PFSK-1 (cell line): ENCODE data around the gene SLC66A2.

Experiments used
- FOXP2 ChIP-seq: optimal IDR thresholded peaks from 2 replicates; pipeline ENCODE3; 2011; ENCODE audit warnings: borderline replicate concordance, control low read depth, inconsistent platforms; ENCODE audit not compliant: insufficient read depth; ENCODE audit errors: extremely low read length, extremely low read depth
- POLR2AphosphoS5 ChIP-seq: IDR thresholded peaks from 2 replicates; pipeline ENCODE4 v1.6.1; 2012; ENCODE audit warnings: low read depth, mild to moderate bottlenecking, control low read depth, low read length, moderate library complexity
- SIN3A ChIP-seq: IDR thresholded peaks from 2 replicates; pipeline ENCODE4 v1.6.1; 2012; ENCODE audit warnings: mild to moderate bottlenecking, low read length, moderate library complexity, borderline replicate concordance; ENCODE audit not compliant: insufficient read depth
- TAF1 ChIP-seq: IDR thresholded peaks from 2 replicates; pipeline ENCODE4 v1.6.1; 2012; ENCODE audit warnings: low read length, control low read depth, borderline replicate concordance; ENCODE audit not compliant: insufficient read depth
- TF ChIP-seq, protein P1 (sequence below), 2 experiments: IDR thresholded peaks; 2 replicates each; pipeline versions ENCODE4 v1.6.1 to v1.8.0; 2011 to 2012; ENCODE audit warnings: low read depth in 2 of 2, low read length in 2 of 2, control low read depth in 1 of 2, inconsistent platforms in 1 of 2, mild to moderate bottlenecking in 1 of 2, moderate library complexity in 1 of 2; ENCODE audit not compliant: insufficient read depth in 1 of 2

The SLC66A2 gene

DNA sequence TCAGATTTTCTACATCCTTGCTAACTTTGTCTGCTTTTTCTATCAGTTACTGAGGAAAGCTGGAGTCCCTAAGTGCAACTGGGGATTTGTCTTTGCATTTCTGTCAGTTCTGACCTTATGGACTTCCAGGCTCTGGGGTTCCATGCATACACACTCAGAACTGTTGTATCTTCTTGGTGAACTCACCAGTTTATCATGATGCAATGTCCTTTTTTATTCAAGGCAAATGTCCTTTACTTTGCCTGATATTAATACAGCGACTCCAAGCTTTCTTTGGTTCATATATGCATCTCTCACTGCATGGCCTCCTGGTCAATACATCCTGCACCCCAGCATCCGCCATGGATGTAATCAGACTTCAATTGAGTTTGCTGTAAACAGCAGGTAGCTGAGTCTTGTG, 44.7 kb downstream of the SLC66A2 start:
- no peak for TF ChIP-seq TAF1
- TF ChIP-seq SIN3A = no peak
- TF ChIP-seq POLR2AphosphoS5 = no peak
- no peak for TF ChIP-seq FOXP2
- TF ChIP-seq, protein P1, sequence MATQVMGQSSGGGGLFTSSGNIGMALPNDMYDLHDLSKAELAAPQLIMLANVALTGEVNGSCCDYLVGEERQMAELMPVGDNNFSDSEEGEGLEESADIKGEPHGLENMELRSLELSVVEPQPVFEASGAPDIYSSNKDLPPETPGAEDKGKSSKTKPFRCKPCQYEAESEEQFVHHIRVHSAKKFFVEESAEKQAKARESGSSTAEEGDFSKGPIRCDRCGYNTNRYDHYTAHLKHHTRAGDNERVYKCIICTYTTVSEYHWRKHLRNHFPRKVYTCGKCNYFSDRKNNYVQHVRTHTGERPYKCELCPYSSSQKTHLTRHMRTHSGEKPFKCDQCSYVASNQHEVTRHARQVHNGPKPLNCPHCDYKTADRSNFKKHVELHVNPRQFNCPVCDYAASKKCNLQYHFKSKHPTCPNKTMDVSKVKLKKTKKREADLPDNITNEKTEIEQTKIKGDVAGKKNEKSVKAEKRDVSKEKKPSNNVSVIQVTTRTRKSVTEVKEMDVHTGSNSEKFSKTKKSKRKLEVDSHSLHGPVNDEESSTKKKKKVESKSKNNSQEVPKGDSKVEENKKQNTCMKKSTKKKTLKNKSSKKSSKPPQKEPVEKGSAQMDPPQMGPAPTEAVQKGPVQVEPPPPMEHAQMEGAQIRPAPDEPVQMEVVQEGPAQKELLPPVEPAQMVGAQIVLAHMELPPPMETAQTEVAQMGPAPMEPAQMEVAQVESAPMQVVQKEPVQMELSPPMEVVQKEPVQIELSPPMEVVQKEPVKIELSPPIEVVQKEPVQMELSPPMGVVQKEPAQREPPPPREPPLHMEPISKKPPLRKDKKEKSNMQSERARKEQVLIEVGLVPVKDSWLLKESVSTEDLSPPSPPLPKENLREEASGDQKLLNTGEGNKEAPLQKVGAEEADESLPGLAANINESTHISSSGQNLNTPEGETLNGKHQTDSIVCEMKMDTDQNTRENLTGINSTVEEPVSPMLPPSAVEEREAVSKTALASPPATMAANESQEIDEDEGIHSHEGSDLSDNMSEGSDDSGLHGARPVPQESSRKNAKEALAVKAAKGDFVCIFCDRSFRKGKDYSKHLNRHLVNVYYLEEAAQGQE (IDR thresholded peaks at IDR 0.05; ENCODE audit: insufficient read depth in 1 of 2, low read depth in 2 of 2, low read length in 2 of 2) = no peak

DNA sequence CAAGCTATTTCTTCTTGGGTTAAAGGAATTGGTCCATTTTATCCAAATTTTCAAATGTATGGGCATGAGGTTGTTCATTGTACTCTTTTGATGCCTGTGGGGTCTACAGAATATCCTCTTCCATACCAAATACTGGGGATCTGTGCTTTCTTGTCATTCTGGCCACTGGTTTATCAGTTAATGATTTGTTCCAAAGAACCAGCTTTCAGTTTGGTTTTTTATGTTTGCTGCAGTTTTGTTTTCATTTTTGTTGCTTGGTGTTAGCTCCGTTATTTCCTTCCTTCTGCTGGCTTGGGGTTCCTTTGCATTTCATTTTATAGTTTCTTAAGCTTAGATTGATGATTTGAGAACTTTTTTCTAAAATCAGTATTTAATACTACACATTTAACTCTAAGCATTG, 45.5 kb downstream of the SLC66A2 start:
- no peak for TF ChIP-seq POLR2AphosphoS5
- no peak for TF ChIP-seq FOXP2
- TF ChIP-seq, protein P1 (IDR thresholded peaks at IDR 0.05; ENCODE audit: insufficient read depth in 1 of 2, low read depth in 2 of 2, low read length in 2 of 2) = no peak
- TF ChIP-seq SIN3A = no peak
- no peak for TF ChIP-seq TAF1

DNA sequence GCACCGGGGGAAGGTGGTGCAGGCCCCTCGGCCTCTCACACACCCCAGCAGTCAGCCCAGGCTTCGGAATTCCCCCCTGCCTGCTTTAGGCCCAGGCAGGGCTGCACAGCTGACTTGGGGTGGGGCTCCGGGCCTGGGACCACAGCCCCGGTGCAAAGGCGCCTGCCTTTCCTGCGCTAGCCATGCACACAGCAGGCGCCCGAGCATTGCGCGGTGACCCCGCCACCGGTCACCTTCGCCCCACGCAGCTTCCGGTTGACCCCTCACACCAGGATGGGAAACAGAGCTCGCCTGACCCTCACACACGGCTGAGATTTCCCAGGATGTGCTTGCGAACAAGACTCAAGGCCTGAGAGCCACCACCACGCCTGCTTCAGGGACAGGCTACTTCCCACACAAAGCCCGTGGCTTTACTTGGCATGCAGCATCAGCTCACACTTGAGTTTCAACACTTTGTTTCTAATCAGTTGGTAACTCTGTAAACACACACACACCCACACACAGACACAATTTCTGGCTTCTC, 46.0 kb downstream of the SLC66A2 start:
- TF ChIP-seq POLR2AphosphoS5 = no peak
- TF ChIP-seq SIN3A = no peak
- TF ChIP-seq, protein P1 (IDR thresholded peaks at IDR 0.05; ENCODE audit: insufficient read depth in 1 of 2, low read depth in 2 of 2, low read length in 2 of 2) = no peak
- no peak for TF ChIP-seq TAF1

DNA sequence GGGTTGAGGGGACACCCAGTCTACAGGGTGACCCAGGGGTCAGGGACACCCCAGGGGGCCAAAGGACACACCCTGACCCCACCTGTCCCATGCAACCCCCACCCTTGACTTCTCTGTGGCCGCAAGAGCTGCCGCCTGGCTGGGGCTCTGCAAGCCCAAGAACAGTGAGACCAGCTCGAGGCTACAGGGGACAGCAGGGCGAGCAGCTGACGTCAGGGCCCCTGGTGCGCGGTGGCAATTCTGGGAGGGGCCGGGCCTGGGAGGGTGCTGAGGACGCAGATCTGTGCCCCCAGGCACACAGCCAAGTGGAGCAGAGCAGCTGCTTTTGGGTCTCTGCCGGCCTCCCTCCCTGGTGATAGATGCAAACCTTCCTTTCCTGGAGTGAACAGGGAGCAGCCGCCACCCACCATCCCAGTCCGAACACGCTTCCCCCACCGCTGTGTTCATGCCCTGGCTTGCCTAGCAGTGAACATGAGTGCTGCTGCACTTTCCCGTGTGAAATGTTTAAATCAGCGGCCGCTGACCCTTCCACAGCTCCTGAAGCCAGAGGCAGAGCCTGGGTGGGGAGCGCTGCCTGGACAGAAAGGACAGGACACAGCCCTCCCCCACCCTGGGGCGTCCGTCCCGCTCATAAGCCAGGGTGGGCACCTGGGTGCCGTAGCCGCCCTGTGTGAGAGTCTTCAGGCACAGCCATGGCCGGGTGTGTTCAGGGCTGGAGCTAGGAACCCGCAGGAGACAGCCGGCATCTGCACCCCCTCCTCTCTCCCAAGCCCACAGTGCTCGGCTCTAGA, 46.9 kb downstream of the SLC66A2 start:
- TF ChIP-seq FOXP2 (no peak), SIN3A (no peak), TAF1 (no peak), POLR2AphosphoS5 (no peak)
- TF ChIP-seq, protein P1 (IDR thresholded peaks at IDR 0.05; ENCODE audit: insufficient read depth in 1 of 2, low read depth in 2 of 2, low read length in 2 of 2) = no peak

DNA sequence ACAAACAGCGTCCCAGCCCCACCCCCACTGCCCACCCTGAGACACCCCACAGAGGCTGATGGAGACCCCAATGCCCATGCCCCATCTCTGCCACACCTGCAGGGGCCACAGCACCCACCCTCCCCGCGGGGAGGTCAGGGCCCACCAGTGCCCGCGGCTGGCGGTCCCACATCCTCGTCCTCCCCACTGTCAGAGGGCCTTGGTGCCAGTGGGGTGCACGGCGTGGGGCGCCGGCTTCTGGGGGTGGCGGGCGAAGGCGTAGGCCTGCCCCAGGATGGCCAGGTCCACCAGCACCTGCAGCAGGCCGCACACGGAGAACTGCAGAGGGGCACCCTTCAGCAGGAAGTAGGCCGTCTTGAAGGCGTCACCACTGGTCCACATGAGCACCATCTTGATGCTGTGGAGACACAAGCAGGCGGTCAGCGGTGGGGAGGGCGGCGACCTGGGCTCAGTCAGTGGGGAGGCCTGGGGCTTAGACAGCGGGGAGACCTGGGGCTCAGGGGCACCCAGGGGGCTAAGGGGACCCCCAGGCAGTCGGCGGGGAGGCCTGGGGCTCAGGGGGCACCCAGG, 47.6 kb downstream of the SLC66A2 start:
- TF ChIP-seq POLR2AphosphoS5 = no peak
- no peak for TF ChIP-seq FOXP2
- TF ChIP-seq, protein P1 (IDR thresholded peaks at IDR 0.05; ENCODE audit: insufficient read depth in 1 of 2, low read depth in 2 of 2, low read length in 2 of 2) = no peak
- no peak for TF ChIP-seq TAF1
- no peak for TF ChIP-seq SIN3A
